GM23338 (cell line): ENCODE data around the gene ISOC2. TPM values are rescaled to one million over a fixed set of nuclear protein-coding genes. Genes with fewer than 3 reads are reported as not detected.

Experiments
- ATAC-seq: fragments of 200-7000 bp; cut with Tn5 transposase; 3 replicates; pipeline ENCODE4 v1.9.1; 2020
- DNase-seq: peaks from one replicate; pipeline ENCODE4 v3.0.0-alpha.2; 2015; ENCODE audit warnings: low spot score
- H2AFZ ChIP-seq: fragments of 200-600 bp; sonication (generic); 2 replicates; pipeline ENCODE4 v1.8.0; 2016; ENCODE audit warnings: antibody characterized with exemption, mild to moderate bottlenecking, moderate library complexity
- H3F3A ChIP-seq: fragments of 200-600 bp; sonication (generic); replicated peaks from 2 replicates; pipeline ENCODE4 v1.8.0; 2017; ENCODE audit warnings: antibody characterized with exemption, mixed run types, low read depth
- H3K27ac ChIP-seq: fragments of 200-600 bp; sonication (generic); 2 replicates; pipeline ENCODE4 v1.6.1; 2016; ENCODE audit warnings: low read depth
- H3K27me3 ChIP-seq: fragments of 200-600 bp; sonication (generic); 2 replicates; pipeline ENCODE4 v1.8.0; 2016; ENCODE audit warnings: mild to moderate bottlenecking, mixed run types, moderate library complexity; ENCODE audit not compliant: insufficient read depth
- H3K36me3 ChIP-seq: fragments of 200-600 bp; sonication (generic); 2 replicates; pipeline ENCODE4 v1.8.0; 2016; ENCODE audit warnings: mild to moderate bottlenecking; ENCODE audit not compliant: insufficient read depth
- H3K4me1 ChIP-seq: fragments of 200-600 bp; sonication (generic); 2 replicates; pipeline ENCODE4 v1.8.0; 2016; ENCODE audit warnings: mild to moderate bottlenecking, moderate library complexity; ENCODE audit not compliant: insufficient read depth
- H3K4me2 ChIP-seq: fragments of 200-600 bp; sonication (generic); 2 replicates; pipeline ENCODE4 v1.7.1; 2017; ENCODE audit warnings: mixed run types
- H3K4me3 ChIP-seq: fragments of 200-600 bp; sonication (generic); 2 replicates; pipeline ENCODE4 v1.6.1; 2016; ENCODE audit warnings: mixed run types
- H3K79me2 ChIP-seq: fragments of 200-600 bp; sonication (generic); replicated peaks from 2 replicates; pipeline ENCODE4 v1.8.0; 2017; ENCODE audit warnings: mild to moderate bottlenecking; ENCODE audit not compliant: insufficient read depth
- H3K9me2 ChIP-seq: fragments of 200-600 bp; sonication (generic); 2 replicates; pipeline ENCODE4 v1.8.0; 2017; ENCODE audit not compliant: insufficient read depth
- H4K20me1 ChIP-seq: fragments of 200-600 bp; sonication (generic); replicated peaks from 2 replicates; pipeline ENCODE4 v1.8.0; 2017; ENCODE audit warnings: mild to moderate bottlenecking; ENCODE audit not compliant: insufficient read depth
- H3K27ac Mint-ChIP-seq: 2 replicates; pipeline ENCODE4 v1.8.0; 2020; ENCODE audit warnings: inconsistent platforms, mild to moderate bottlenecking, moderate library complexity, mixed read lengths
- H3K27me3 Mint-ChIP-seq: 3 replicates; pipeline ENCODE4 v1.8.0; 2022; ENCODE audit warnings: low read depth, mild to moderate bottlenecking, moderate library complexity, mixed read lengths, inconsistent platforms; ENCODE audit not compliant: insufficient read depth, poor library complexity
- H3K36me3 Mint-ChIP-seq: 3 replicates; pipeline ENCODE4 v1.8.0; 2021; ENCODE audit warnings: low read depth, mild to moderate bottlenecking, inconsistent platforms, moderate library complexity, mixed read lengths
- H3K4me1 Mint-ChIP-seq: 3 replicates; pipeline ENCODE4 v1.8.0; 2020; ENCODE audit warnings: mild to moderate bottlenecking, inconsistent platforms, mixed read lengths
- H3K4me3 Mint-ChIP-seq: 3 replicates; pipeline ENCODE4 v1.8.0; 2021; ENCODE audit warnings: moderate library complexity, mild to moderate bottlenecking, inconsistent platforms, mixed read lengths
- H3K9me3 Mint-ChIP-seq: 3 replicates; pipeline ENCODE4 v1.8.0; 2020; ENCODE audit warnings: moderate library complexity, mild to moderate bottlenecking, inconsistent platforms, mixed read lengths
- CREB1 ChIP-seq: fragments of 250-450 bp; sonication (Bioruptor Pico); IDR thresholded peaks from 2 replicates; pipeline ENCODE4 v1.5.0; 2020; ENCODE audit warnings: low read depth, mild to moderate bottlenecking, moderate library complexity
- CTCF ChIP-seq, 2 experiments: fragments of 200-600 bp in 1 of 2; sonication (generic) in 1 of 2; conservative IDR thresholded peaks; 2 replicates each; pipeline versions ENCODE4 v1.5.1 to v1.6.1; 2016 to 2017; ENCODE audit warnings: antibody characterized with exemption in 2 of 2, low read depth in 2 of 2, mild to moderate bottlenecking in 2 of 2, moderate library complexity in 1 of 2
- ETS1 ChIP-seq: IDR thresholded peaks from 2 replicates; pipeline ENCODE4 v1.6.1; 2016; ENCODE audit warnings: antibody characterized with exemption
- EZH2phosphoT487 ChIP-seq: fragments of 200-600 bp; sonication (generic); IDR thresholded peaks from one replicate; pipeline ENCODE4 v1.8.1; 2018; ENCODE audit warnings: antibody characterized with exemption; ENCODE audit not compliant: unreplicated experiment
- JUNB ChIP-seq: IDR thresholded peaks from one replicate; pipeline ENCODE4 v1.6.1; 2016; ENCODE audit warnings: antibody characterized with exemption; ENCODE audit not compliant: unreplicated experiment
- NANOG ChIP-seq: IDR thresholded peaks from 2 replicates; pipeline ENCODE4 v1.6.1; 2016; ENCODE audit warnings: antibody characterized with exemption, borderline replicate concordance
- POLR2AphosphoS5 ChIP-seq: IDR thresholded peaks from 2 replicates; pipeline ENCODE4 v1.6.1; 2016; ENCODE audit warnings: antibody characterized with exemption, low read depth
- STAT1 ChIP-seq: IDR thresholded peaks from one replicate; pipeline ENCODE4 v1.6.1; 2016; ENCODE audit warnings: antibody characterized with exemption; ENCODE audit not compliant: unreplicated experiment
- ZNF331 ChIP-seq: fragments of 250-450 bp; sonication (Bioruptor Pico); IDR thresholded peaks from 2 replicates; pipeline ENCODE4 v1.5.0; 2020; ENCODE audit warnings: low read depth, mild to moderate bottlenecking, moderate library complexity
- ZNF462 ChIP-seq: fragments of 250-450 bp; sonication (Bioruptor Pico); IDR thresholded peaks from 2 replicates; pipeline ENCODE4 v1.5.0; 2020; ENCODE audit warnings: mild to moderate bottlenecking, moderate library complexity
- polyA plus RNA-seq: library from polyadenylated mRNA; unstranded; fragments of >200 nt; fragmentation: Nextera tagmentation; extraction: Ambion mirVana; gene quantifications from 2 replicates; pipeline ENCODE4 v1.2.1, GENCODE V29; 2016
- total RNA-seq: library from RNA; depleted of rRNA; stranded (reverse); fragments of >200 nt; shearing (Covaris generic); gene quantifications from 2 replicates; pipeline ENCODE4 v1.2.3, GENCODE V29; 2014

Gene ISOC2
- total and polyA plus RNA-seq, 2 experiments from 2014 or later: 62.6 to 85.2 TPM

GRCh38 chr19:55440411-55441105 is 20.9 kb downstream of the ISOC2 start:
- no peaks in the 10 kb centered on the region for H3K79me2 ChIP-seq
- ATAC-seq (peak; percentile 48), DNase-seq (peak; percentile 89)
- no peaks in the 10 kb centered on the region for H3K9me2 ChIP-seq
- peak overlapping the region; percentile 67 for H3K4me3 ChIP-seq
- peaks cover 9% of the 10 kb centered on the region for H3F3A ChIP-seq
- H3K4me1 Mint-ChIP-seq: peaks cover 25% of the 10 kb centered on the region
- H3K36me3 Mint-ChIP-seq: no peaks in the 10 kb centered on the region; the same call in 2 of the 3 replicates
- no peak overlapping the region for H3K27ac ChIP-seq
- H3K4me1 ChIP-seq: peaks cover 12% of the 10 kb centered on the region; the same call in 1 of the 2 replicates
- H3K27me3 Mint-ChIP-seq: peaks cover 75% of the 10 kb centered on the region
- peak overlapping the region; percentile 73 for H3K4me3 Mint-ChIP-seq
- H3K27ac Mint-ChIP-seq: no peak overlapping the region
- H3K4me2 ChIP-seq: peak overlapping the region; percentile 87
- H3K36me3 ChIP-seq: no peaks in the 10 kb centered on the region
- no peak for TF ChIP-seq EZH2phosphoT487
- peak; percentile 38 for TF ChIP-seq POLR2AphosphoS5
- H4K20me1 ChIP-seq: no peaks in the 10 kb centered on the region
- H2AFZ ChIP-seq: peak overlapping the region; percentile 92
- H3K9me3 Mint-ChIP-seq: no peaks in the 10 kb centered on the region; the same call in none of the 3 replicates
- peaks cover 74% of the 10 kb centered on the region for H3K27me3 ChIP-seq

GRCh38 chr19:55439052-55439451 is 22.4 kb downstream of the ISOC2 start:
- Histone ChIP-seq H3K4me1 (peaks cover 12% of the 10 kb centered on the region; the same call in 1 of the 2 replicates), H2AFZ (no peak overlapping the region), H3K79me2 (no peaks in the 10 kb centered on the region), H4K20me1 (no peaks in the 10 kb centered on the region), H3K4me2 (no peak overlapping the region), H3K27me3 (peaks cover 59% of the 10 kb centered on the region), H3K27ac (no peak overlapping the region), H3K36me3 (no peaks in the 10 kb centered on the region), H3K4me3 (no peak overlapping the region), H3K9me2 (no peaks in the 10 kb centered on the region), H3F3A (peaks cover 9% of the 10 kb centered on the region)
- Mint-ChIP-seq H3K9me3 (no peaks in the 10 kb centered on the region; the same call in none of the 3 replicates), H3K4me3 (no peak overlapping the region; the same call in 2 of the 3 replicates), H3K4me1 (peaks cover 23% of the 10 kb centered on the region), H3K27me3 (peaks cover 60% of the 10 kb centered on the region), H3K36me3 (no peaks in the 10 kb centered on the region; the same call in 2 of the 3 replicates), H3K27ac (no peak overlapping the region)
- ATAC-seq (no peak), DNase-seq (no peak)
- no peak for TF ChIP-seq NANOG
- no peak for TF ChIP-seq JUNB
- no peak for TF ChIP-seq ZNF331 (CRISPR knock-in tag)
- TF ChIP-seq CREB1 (CRISPR knock-in tag): no peak
- TF ChIP-seq POLR2AphosphoS5: no peak
- no peak for TF ChIP-seq EZH2phosphoT487
- no peak for TF ChIP-seq ZNF462 (CRISPR knock-in tag)
- no peak for TF ChIP-seq STAT1
- no peak for TF ChIP-seq ETS1
- no peak for TF ChIP-seq CTCF (conservative IDR thresholded peaks at IDR 0.05; ENCODE audit: low read depth in 2 of 2)
